IPS-NIHi7 (cell line): ENCODE results near the gene STK35.
A peak's percentile ranks its signal among the peaks of the same experiment; 100 is the strongest.
"Not testable (repeated sequence)": the region's sequence is repeated elsewhere in the genome, so short reads cannot be mapped to it uniquely, and the experiment has no call there.

ENCODE experiments used
- DNase-seq: peaks from one replicate; pipeline ENCODE4 v3.0.0; 2012; ENCODE audit warnings: mixed read lengths; ENCODE audit errors: extremely low spot score

The STK35 gene

DNA sequence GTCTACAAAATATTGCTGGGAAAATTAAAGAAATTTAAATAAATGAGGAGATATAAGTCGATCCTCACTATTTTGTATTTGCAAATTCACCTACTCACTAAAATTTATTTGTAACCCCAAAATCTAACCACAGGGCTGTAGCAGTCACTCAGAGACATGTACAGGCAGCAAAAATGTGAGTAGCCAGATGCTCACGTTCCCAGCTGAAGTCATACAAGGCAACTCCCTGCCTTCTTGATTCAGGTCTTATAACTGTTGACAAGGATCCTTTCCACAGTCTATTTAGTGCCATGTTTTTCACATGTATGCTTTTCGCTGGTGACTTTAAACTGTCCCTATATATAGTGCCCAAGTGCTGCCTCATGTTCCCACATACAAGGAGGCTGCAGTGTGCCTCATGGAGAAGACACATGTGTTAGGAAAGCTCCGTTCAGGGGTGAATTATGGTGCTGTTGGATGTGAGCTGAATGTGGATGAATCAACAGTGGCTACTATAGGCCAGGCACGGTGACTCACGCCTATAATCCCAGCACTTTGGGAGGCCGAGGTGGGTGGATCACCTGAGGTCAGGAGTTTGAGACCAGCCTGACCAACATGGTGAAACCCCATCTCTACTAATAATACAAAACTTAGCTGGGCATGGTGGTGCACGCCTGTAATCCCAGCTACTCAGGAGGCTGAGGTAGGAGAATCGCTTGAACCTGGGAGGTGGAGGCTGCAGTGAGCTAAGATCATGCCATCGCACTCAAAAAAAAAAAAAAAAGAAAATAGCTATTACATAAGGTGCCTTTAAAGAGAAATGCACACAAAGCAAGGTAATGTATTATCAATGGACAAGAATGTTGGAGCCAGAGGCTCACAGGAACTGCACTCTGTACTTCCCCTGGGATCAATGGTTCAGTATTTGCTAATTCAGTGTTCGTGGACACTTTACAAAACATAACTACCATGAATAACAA lies 55.3 kb downstream of the STK35 start:
- DNase-seq, result no peak

DNA sequence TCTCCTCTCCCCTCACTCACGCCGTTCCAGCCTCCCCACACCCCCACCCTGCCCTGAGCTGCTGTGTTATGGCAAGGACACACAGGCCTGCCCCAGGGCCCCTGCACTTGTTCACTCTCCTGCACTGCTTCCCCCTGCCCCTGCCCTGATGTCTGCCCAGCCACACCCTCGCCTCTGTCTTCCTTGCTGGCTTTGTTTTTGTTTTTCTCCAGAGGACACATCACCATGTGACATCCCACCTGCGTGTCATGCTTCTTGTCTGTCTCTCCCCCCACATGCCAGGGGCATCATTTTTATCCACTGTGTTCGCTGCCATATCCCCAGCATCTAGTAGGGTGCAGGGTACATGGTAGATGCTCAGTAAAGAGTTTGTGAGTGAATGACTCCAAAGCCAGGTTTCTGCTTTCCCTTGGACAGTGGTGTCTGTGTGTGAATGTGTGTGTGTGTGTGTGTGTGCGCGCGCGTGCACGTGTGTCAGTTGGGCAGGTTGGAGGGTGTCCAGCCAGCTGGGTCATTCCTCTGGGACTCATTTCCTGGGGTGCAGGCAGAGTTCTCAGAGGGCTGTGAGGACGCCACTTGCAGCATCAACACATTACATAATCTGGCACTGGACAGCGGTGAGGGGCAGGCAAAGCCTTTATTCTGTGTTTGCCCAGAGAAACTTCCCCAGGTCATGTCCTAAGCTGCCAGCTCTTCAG lies 60.6 kb downstream of the STK35 start:
- DNase-seq, result no peak

DNA sequence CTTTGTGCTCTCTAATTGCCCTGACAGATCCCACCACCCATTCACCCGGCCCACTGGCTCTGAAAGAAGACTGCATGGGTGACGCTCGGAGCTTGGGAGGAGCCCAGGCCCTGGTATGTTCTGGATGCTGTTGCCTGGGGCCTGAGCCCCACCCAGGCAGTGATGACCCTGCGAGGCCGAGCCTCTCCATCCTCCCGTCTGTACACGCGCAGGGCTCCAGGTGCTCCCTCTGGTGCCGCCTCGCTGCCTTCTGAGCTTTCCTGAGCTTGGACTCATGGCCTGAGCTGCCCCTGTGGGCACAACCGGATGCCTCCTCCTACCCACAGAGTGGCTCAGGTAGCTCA lies 61.2 kb downstream of the STK35 start:
- no peak for DNase-seq

DNA sequence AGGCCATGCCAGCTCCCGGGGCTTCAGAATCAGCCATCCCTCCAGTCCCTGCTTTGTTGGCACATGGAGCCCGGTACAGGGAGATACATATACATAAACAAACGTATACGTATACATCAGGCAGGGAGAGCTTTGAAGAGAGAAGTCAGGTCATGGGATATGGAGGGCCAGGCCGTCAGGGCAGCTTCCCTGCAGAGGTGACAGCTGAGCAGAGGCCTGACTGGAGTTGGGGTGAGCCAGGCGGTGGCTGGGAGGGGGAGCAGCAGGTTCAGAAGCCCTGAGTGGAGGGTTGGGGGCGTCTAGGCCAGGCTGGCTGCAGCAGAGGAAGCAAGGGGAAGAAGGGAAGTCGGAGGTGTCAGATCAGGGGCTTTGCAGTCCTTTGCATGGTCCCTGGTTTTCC lies 61.7 kb downstream of the STK35 start:
- DNase-seq, result no peak

DNA sequence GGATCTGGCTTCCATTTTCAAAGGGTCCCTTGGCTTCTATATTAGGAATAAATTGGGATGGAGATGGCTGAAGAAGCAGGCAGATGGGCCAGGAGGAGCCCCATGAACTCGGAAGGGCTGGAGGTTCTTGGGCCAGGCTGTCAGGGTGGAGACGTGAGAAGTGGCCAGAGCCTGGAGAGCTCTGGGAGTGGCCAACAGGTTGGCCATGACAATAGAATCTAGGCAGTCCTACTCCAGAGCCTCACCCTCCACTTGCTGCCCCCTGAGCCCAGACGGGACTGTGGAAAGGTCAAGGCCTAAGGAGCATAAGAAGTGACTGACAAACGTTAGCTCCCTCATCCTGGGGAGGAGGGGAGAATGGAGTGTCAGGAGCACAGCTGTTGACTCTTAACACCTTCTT lies 62.1 kb downstream of the STK35 start:
- no peak for DNase-seq

DNA sequence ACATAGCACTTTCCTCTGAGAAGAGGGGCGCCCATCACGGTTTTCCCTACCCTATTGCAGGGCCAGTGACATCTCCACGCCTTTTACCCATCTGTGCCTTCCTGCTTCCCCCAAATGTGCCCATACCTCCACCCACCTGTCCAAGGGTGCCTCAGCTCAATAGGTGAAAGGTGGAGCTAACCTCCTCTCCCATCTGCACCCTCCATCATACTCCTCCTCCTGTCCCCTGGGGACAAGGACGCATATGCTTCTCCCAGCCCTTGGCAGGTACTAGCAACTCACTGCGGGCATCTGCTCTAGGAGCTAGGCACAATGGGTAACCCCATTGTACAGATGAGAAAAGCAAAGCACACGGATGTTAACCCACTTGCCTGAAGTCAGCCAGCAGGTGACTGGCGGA lies 62.8 kb downstream of the STK35 start:
- DNase-seq, result no peak

DNA sequence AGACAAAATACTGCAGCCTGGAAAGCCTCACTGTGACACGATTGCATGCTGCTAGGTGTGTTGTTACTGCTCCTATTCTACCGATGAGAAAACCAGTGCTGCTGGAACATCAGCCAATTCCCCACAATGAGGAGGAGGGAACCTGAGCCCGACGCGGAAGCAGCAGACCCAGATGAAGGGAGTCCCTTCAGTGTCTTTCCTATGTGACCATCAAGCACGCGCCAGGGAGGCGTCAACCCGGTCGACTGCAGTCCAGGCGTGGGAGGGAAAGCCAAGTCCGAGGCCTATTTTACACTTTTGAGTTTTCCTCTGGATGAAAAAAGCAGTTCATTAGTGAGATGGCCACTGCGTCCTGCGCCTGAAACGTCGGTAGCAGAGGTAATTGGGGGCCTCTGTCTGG lies 63.3 kb downstream of the STK35 start:
- no peak for DNase-seq

DNA sequence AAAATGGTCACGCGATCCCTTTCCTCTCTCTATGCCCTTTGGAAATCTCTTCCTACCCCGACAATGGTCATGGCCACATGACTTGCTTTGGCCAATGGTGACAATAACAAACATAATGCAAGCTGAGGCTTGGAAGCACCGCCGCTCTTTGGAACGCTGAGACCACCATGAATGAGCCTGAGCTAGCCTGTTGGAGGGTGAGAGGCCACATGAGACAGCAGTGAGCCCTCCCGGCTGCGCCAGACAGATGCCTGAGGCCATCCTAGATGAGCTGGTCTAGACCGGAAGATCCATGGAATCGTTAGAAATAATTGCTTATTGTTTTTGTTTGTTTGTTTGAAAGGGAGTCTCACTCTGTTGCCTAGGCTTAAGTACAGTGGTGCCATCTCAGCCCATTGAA lies 64.2 kb downstream of the STK35 start:
- no peak for DNase-seq

DNA sequence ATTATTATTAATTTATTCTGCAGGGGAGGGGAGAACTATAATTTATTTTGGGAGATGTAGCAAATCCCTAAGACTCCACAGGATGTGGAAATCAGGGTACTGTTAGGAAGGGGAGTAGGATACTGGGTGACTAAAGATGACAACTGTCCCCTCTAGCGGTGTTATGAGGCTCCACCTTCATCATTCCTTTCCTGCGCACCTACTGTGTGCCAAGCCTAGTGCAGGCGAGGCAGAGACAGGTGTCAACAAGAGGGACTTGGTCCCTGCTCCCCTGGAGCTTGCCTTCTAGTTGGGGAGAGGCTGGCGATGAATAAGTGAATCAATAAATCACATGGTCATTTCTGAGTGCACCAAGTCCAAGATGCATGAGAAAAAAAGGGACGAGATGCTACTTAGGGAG lies 65.5 kb downstream of the STK35 start:
- no peak for DNase-seq

DNA sequence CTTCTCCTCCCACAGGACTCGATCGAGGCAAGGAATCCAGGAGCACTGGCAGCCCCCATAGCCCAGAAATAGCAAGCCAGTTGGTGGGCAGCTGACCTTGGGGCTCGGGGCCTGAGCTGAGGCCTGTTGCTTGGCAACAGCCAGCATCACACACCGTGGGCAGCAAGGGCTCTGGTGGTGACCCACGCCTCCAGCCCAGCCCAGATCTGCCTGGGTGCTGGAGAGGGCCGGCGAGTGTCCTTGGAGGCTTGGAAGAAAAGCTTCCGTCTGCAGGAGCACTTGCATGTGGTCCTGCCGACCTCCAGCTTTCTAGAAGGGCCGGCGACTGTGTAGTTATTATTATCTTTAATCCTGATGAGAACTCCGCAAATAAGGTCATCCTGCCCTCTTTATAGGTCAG lies 67.3 kb downstream of the STK35 start:
- DNase-seq, result no peak

DNA sequence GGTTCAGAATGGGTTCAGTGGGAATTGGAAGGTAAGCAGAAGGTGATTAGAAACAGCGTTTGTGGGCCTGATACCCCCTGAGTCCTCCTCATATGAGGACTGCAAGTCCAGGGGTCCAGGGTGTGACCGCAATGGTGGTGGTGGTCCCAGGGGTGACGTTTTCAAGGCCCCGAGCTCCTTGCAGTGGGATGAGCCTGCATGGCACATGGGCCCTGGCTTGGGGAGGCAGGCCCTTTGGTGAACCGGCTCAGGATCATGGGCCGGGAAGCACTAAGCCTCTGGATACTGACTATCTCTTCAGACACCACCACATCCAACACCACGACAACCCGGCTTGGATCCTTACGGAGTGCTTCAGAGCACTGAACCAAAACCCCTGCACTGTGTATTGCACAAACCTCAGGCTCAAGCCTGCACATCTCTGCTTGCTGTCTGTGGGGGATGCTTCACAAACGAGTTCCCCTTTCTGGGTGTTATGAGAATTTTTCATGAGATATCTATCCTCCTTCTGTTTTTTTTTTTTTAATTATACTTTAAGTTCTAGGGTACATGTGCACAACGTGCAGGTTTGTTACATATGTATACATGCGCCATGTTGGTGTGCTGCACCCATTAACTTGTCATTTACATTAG lies 67.9 kb downstream of the STK35 start:
- no peak for DNase-seq

DNA sequence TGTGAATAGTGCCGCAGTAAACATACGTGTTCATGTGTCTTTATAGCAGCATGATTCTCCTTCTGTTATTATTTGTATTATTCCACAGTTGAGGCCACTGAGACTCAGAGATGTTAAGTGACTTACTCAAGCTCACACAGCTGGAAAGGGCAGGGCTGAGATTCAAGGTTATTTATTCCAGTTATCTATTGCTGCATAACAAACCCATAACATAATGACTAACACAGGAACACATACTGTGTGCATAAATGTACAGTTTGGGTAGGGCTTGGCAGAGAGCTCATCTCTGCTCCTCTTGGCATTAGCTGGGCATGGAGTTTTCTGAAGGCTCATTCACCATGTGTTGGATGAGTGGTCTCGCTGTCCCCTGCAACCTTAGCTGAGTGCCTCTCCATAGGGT lies 68.8 kb downstream of the STK35 start:
- no peak for DNase-seq

DNA sequence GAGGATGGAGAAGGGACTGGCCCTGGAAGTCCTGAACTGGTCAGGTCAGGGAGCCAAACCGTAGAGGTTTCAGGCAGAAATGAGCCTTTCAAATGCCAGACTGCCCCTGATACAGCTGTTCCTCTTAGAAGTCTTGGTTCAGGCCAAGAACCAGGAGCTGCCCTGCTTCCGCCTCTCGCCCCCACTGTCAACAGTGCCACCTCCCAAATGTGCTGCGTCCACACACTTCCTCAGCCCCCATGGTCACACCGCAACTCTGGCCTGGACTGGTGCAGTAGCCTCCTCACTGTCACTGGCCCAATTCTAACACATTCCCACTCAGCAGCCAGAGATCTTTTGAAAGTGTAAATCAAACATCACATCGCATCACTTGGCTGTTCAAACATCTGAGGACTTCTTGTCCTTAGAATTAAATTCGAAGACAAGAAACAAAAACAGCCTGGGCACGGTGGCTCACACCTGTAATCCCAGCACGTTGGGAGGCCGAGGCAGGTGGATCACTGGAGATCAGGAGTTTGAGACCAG lies 69.7 kb downstream of the STK35 start:
- DNase-seq, result no peak

DNA sequence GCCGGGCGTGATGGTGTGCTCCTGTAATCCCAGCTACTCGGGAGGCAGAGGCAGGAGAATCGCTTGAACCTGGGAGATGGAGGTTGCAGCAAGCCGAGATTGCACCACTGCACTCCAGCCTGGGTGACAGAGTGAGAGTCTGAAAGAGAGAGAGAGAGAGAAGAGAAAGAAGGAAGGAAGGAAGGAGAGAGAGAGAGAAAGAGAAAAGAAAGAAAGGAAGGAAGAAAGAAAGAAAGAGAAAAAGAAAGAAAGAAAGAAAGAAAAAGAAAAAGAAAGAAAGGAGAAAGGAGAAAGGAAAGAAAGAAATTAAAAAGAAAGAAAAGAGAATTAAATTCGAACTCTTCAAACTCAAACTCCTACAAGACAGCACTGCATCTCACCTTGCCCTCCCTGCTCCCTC lies 70.2 kb downstream of the STK35 start:
- not testable (repeated sequence) for DNase-seq

DNA sequence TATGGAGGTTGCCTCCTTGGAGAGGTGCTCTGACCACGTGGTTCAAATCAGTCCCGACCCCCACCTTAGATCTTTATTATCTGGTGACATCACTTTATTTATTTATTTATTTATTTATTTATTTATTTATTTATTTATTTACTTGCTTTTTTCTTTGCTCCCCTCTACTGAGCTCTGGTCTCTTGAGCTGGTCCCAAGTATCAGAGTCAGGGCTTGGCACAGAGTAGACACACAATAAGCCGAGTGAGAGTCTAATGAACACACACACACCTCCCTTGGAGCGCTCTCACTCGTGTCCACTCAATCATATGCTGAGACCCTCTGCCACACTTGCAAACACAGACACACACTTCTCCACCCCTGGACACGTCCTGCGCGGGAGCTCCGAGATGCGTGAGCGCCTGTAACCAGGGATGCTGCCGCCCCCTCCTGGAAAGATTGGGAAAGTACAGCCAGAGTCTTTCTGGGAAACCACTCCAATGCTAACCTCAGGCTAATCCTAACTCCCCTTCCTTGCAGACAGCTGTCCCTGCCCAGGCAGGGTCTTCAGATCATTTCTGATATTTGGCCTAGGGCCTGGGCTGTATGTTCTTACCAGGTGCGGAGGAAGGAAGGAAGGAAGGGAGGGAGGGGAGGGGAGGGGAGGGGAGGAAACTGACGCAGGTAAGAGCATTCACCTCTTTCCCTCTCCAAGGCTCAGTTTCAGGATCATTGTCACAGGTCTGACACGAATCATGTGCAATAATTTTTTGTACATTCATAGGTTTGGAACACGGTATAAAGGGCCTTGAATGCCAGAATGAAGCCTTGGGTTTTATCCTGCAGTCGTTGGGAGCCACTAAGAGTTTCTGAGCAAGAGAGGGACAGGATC lies 70.9 kb downstream of the STK35 start:
- peak; percentile 85 for DNase-seq

DNA sequence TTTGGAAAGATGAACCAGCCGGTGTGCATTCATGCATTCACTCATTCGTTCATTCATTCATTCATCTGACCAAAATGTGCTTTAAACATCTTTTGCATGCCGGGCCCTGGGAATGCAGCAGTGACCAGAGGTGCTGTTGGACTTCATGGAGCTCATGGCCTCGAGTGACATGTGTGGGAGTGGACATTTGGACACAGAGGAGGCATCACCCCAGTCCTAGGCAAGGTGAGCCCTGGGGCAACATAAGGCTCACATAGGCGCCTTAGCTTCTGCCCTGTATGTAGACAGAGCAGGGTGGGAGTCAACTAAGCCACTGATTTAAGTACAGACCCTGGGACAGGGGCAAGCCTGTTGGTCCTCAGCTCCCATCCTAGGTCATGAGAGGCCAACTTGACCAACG lies 71.6 kb downstream of the STK35 start:
- DNase-seq, result no peak

DNA sequence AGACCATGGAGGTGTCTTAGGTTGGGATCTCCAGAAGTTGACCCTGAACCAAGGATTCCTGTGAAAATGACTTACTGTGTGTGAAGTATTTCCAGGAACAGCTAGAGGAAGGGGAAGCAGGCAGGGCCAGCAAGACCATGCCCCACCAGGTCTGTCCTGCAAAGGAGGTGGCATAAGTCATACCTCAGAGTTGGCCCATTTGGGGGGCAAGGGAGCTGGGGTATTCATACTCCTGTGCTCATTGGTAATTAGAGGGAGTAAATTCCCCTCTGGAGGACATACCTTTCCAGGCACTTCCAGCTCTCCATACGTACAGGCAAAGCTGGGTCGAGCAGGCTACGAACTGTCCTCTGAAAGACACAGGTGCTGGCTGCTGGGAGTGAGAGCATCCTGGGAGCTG lies 72.4 kb downstream of the STK35 start:
- DNase-seq, result no peak

DNA sequence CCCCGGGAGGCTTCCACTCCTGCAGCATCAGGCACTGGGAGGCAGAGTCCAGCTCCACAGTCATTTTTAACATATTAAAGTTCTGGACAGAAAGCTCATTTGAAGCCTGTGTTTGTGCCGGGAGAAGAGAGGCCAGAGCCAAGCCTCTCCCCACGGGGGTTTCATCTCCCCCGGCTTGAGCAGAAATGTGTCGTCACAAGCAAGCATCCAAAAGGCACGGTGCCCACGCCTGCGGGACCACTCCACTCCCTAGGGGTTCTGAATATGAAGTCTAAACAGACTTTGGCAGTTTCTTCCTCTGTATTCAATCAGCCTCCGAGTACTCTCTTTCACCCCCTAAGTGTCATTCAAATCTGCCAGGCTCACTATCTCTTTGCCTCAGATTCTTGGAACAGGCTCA lies 75.3 kb downstream of the STK35 start:
- DNase-seq, result no peak

DNA sequence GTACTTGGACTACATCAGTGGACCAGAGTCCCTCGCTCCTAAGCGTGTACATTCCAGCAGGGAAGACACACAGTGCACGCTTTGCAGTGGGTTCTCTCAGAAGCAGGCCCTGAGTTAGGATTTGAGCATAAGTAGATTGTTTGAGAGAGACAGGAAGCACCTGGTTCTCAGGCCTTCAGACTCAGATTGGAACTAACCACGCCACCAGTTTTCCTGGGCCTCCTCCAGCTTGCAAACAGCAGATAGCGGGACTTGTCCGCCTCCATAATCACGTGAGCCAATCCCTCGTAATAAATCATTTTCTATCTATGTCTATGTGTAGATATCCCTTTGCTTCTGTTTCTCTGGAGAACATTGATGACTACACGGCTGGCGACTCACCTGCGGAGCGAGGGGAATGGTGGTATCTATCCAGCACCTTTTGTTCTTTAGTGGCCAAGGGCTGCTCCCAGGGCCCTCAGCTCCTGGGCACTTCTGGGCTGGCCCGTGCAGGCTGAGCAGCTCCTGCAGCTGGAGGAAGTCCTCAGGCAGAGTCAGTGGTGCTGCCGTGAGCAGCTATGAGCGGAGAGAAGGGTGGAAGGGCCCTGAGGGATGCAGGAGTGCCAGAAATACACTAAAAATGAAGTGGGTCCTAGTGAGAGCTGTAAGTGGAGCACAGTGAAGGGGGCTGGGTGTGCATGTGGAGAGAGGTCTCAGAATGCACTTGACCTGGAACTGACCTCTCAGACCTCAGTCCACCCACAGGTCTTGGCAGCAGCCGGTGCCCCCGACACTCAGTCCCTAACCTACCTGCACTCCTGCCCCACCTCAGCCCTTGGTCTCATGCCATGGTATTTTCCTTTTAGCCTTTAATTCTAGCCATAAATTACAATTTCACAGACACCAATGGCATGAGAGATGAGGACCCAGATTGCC lies 76.9 kb downstream of the STK35 start:
- DNase-seq, result no peak

DNA sequence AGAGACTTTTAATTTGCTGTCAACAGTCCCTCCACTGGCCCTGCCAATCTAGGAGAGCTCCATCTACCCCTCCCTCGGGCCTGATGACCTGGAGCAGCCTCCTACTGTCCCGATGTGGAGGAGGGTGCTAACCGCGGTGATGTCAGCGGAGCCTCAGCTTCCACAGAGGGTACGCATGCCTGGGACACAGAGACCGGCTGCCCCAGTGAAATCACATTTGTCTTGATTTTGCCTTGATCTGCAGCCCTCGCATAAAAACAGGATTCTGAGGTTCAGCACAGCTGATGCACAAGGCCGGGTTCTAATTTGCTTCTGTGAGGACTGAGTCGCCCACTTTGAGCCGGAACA lies 77.6 kb downstream of the STK35 start:
- DNase-seq, result no peak

DNA sequence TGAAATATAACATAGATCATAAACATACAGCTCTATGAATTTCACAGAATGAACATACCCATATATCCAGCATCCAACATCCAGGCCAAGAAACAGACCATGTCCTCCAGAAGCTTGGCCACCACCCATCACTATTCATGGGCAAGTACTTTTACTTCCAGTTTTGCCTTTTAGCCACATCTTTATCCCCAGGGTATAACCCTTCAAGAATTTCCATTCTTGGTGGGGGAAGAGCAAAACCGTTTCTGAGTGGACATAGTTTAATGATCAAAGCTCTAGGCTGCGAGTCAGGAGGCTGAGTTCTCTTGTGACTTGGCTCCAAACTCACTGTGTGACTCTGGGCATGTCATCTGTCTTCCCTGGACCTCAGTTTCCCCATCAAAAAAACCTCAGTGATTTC lies 78.3 kb downstream of the STK35 start:
- no peak for DNase-seq
